AG04450 (cell line): Measurements from ENCODE around the gene CAMKK2. TPM values are rescaled to one million over a fixed set of nuclear protein-coding genes. Genes with fewer than 3 reads are reported as not detected.

Experiments used
- CTCF ChIA-PET: fragments of 300-600, 350-600 bp; formaldehyde crosslinking; extraction: SDS; loops from one replicate; lab custom pipeline; 2022; ENCODE audit warnings: antibody characterized with exemption, inconsistent platforms; lab: Charles Lee
- POLR2A ChIA-PET: fragments of 350-600 bp; formaldehyde crosslinking; extraction: SDS; loops from one replicate; lab custom pipeline; 2021; ENCODE audit warnings: antibody characterized with exemption, inconsistent platforms; lab: Yijun Ruan, JAX
- DNase-seq: peaks from one replicate; pipeline ENCODE4 v3.0.0-alpha.2; 2011; ENCODE audit warnings: low read depth, low spot score
- H3K27ac ChIP-seq: one replicate; pipeline ENCODE4 v1.5.1; 2012; ENCODE audit warnings: low read depth, low read length, control low read depth
- H3K27me3 ChIP-seq: one replicate; pipeline ENCODE4 v1.6.0; 2012; ENCODE audit warnings: low read length; ENCODE audit not compliant: control insufficient read depth, insufficient read depth
- H3K4me3 ChIP-seq: 2 replicates; pipeline ENCODE4 v1.5.1; 2011; ENCODE audit warnings: mild to moderate bottlenecking, low read depth, low read length, control low read depth
- H3K9me3 ChIP-seq: 2 replicates; pipeline ENCODE4 v1.5.1; 2012; ENCODE audit warnings: low read length; ENCODE audit not compliant: control insufficient read depth, insufficient read depth
- polyA plus RNA-seq: library from polyadenylated mRNA; depleted of rRNA; stranded (reverse); fragments of >200 nt; gene quantifications from 2 replicates; pipeline ENCODE4 v1.2.3, GENCODE V29; 2011
- TF ChIP-seq, protein P1 (sequence below): IDR thresholded peaks from 2 replicates; pipeline ENCODE4 v1.5.1; 2011; ENCODE audit warnings: low read depth, low read length, control low read depth, inconsistent platforms

CAMKK2 gene
- polyA plus RNA-seq, 1 experiment, result 23.1 TPM

DNA sequence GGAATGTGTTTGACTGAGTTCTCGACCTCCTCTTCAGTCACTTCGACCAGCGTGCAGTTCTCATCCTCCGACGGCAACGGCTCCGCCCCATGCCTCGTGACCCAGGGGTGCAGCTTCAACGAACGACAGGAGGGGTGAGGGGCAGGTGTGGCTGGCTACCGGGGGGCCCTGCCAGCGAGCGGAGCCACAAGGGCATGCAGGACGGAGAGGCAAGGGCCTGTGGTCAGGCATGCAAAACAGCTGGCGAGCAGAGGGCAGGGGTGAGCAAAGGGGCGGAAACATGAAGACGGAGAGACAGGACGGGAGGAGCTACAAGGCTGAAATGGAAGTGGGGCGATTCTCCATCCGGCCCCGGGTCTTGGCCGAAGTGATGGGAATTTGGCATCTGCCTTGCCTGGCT is 47.9 kb downstream of the CAMKK2 start:
- ChIA-PET CTCF (interaction anchor here (1.0 kb wide), 1 partner anchor 18 kb away, joined by 8 read pairs; no protein-coding TSS in a partner anchor), POLR2A (no interaction called here)
- H3K27me3 ChIP-seq, result no peaks in the 10 kb centered on the region
- DNase-seq, result no peak
- no peaks in the 10 kb centered on the region for H3K9me3 ChIP-seq
- H3K27ac ChIP-seq, result no peak overlapping the region
- H3K4me3 ChIP-seq, result no peak overlapping the region
- TF ChIP-seq, protein P1, sequence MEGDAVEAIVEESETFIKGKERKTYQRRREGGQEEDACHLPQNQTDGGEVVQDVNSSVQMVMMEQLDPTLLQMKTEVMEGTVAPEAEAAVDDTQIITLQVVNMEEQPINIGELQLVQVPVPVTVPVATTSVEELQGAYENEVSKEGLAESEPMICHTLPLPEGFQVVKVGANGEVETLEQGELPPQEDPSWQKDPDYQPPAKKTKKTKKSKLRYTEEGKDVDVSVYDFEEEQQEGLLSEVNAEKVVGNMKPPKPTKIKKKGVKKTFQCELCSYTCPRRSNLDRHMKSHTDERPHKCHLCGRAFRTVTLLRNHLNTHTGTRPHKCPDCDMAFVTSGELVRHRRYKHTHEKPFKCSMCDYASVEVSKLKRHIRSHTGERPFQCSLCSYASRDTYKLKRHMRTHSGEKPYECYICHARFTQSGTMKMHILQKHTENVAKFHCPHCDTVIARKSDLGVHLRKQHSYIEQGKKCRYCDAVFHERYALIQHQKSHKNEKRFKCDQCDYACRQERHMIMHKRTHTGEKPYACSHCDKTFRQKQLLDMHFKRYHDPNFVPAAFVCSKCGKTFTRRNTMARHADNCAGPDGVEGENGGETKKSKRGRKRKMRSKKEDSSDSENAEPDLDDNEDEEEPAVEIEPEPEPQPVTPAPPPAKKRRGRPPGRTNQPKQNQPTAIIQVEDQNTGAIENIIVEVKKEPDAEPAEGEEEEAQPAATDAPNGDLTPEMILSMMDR, result no peak

DNA sequence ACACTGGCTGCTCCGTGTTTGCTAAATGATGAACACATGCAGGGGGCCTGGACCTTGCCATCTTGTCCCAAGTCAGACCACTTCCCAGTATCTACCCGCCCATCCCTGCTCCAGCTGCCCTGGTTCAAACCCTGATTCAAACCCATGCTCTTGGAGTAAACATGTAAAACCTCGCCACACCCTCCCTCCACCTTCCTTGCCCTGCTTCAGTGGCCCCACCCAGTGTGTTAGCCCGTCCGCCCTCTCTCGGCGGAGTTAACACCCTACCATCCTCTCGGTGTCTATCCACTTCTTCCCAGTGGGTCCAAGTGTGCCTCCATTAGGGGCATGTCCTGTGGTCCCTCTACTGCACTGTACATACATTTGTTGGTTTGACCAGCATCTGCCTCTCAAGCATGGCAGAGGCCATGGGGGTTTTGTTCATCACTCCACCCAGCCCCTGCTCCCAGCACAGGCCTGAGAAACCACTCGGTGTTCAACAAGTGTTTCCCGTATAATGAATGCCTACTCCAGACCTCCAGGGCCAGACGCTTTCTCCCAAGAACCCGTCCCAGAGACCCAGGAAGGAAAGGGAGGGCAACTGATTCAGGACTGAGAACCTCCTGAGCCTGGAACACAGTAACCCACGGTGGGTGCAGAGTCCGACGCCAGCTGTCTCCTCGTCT is 49.5 kb downstream of the CAMKK2 start:
- no peaks in the 10 kb centered on the region for H3K9me3 ChIP-seq
- no peak overlapping the region for H3K27ac ChIP-seq
- H3K4me3 ChIP-seq, result no peak overlapping the region
- DNase-seq, result no peak
- POLR2A ChIA-PET, result no interaction called here
- H3K27me3 ChIP-seq, result no peaks in the 10 kb centered on the region
- CTCF ChIA-PET, result no interaction called here
- TF ChIP-seq, protein P1, result no peak

DNA sequence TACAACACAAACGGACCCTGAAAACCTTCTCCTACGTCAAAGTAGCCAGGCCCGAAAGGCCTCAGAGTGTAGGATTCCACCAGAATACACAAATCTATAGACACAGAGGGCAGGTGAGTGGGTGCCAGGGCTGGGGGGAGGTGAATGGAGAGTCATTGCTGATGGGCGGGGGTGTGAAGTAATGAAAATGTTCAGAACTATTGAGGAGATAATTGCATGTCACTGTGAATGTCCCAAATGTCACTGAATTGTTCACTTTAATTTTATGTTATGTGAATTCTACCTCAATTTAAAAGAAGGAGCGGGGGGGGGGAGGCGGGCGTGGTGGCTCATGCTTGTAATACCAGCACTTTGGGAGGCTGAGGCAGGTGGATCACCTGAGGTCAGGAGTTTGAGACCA is 50.6 kb downstream of the CAMKK2 start:
- Histone ChIP-seq H3K27ac (no peak overlapping the region), H3K4me3 (no peak overlapping the region), H3K9me3 (no peaks in the 10 kb centered on the region), H3K27me3 (no peaks in the 10 kb centered on the region)
- ChIA-PET CTCF (no interaction called here), POLR2A (no interaction called here)
- TF ChIP-seq, protein P1, result no peak
- no peak for DNase-seq

DNA sequence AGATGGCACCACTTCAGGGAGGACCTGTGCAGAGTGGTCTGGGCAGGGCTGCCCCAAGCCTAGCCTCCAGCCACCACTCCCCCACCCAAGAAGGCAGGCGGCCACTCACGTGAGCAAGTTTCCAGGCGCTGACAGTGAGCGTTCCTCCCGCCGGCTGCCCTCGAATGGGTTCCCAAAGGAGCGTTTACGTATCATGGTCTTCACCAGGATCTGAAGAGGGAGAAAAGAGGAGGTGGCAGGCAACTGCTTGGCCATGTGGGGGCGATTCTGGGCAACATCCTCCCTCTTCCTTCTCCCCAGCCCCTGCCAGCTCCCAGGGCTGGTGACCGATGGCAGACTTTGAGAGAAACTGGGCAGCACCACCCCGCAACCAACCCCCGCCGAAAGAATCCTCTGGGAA is 51.5 kb downstream of the CAMKK2 start:
- POLR2A ChIA-PET, result no interaction called here
- Histone ChIP-seq H3K9me3 (no peaks in the 10 kb centered on the region; the same call in 1 of the 2 replicates), H3K27ac (no peak overlapping the region), H3K4me3 (no peak overlapping the region), H3K27me3 (no peaks in the 10 kb centered on the region)
- TF ChIP-seq, protein P1, result no peak
- CTCF ChIA-PET, result no interaction called here
- no peak for DNase-seq

DNA sequence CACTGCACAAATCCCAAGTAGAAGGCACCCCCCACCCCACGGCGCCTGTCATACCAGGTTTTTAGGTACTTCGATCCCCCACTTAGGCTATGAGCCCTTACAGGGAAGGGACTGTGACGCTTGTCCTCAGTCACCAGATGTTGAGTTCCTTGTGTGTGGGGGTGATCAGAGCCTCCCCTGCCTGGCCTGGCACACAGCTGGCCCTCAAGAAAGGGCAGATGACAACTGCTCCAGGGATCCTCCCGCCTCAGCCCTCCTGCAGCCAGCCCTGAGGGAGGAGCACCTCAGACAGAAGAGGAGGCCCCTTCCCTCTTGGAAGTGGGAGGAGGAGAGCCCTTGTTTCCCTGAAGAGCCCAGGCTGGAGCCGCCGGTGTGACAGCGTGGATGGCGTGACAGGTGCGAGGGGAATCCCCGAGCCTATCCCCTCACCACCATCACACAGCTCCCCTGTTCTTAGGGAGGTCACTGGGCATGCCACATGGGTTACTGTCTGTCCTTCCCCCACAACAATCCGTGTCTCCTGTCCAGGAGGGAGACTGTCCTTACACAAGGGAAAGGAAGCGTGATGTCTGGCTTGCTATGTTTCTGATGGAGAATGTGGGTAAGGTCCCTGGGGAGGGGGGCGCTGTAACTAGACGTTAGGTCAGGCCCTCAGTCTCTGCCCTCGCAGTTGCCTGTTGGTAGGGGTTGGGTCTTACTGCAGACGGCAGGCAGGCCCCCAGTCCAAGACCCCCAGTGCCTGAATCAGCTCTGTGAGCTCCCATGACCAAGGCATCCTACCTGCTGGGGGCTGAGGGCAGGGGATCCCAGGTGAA is 55.1 kb downstream of the CAMKK2 start:
- POLR2A ChIA-PET, result no interaction called here
- DNase-seq, result no peak

More for the DNA sequence above, 55.1 kb downstream of the CAMKK2 start:
- CTCF ChIA-PET, result interaction anchor here (0.9 kb wide), 1 partner anchor 182 kb away, joined by 3 read pairs; no protein-coding TSS in a partner anchor
- Histone ChIP-seq H3K9me3 (no peaks in the 10 kb centered on the region; the same call in 1 of the 2 replicates), H3K27ac (no peak overlapping the region), H3K27me3 (no peaks in the 10 kb centered on the region), H3K4me3 (no peak overlapping the region)
- TF ChIP-seq, protein P1, result no peak
